Activated B cell treated with CpG ODN at 0.5 μM for 24 hours (primary cell): Measurements from ENCODE around the gene KYAT1. TPM values are rescaled to one million over a fixed set of nuclear protein-coding genes. Genes with fewer than 3 reads are reported as not detected.

Experiments used
- ATAC-seq: fragments of 200-7000 bp; cut with Tn5 transposase; one replicate; pipeline ENCODE4 v1.10.0; 2021; ENCODE audit warnings: low read depth, mild to moderate bottlenecking, moderate library complexity
- CTCF ChIA-PET: fragments of 350-600 bp; sonication (Branson Sonifier 250); formaldehyde crosslinking; loops from one replicate; lab custom pipeline; 2021; ENCODE audit warnings: antibody characterized with exemption; lab: Charles Lee
- POLR2A ChIA-PET: fragments of 350-600 bp; sonication (Branson Sonifier 250); formaldehyde crosslinking; loops from one replicate; lab custom pipeline; 2021; ENCODE audit warnings: antibody characterized with exemption; lab: Charles Lee
- DNase-seq: peaks from one replicate; pipeline ENCODE4 v3.0.0; 2022
- H3K27ac Mint-ChIP-seq: one replicate; pipeline ENCODE4 v1.8.0; 2020; ENCODE audit warnings: mixed read lengths
- H3K27me3 Mint-ChIP-seq: one replicate; pipeline ENCODE4 v1.8.0; 2021; ENCODE audit warnings: mixed read lengths
- H3K36me3 Mint-ChIP-seq: one replicate; pipeline ENCODE4 v1.8.0; 2021; ENCODE audit warnings: low read depth, mixed read lengths
- H3K4me1 Mint-ChIP-seq: one replicate; pipeline ENCODE4 v1.8.0; 2021; ENCODE audit warnings: mixed read lengths
- H3K4me3 Mint-ChIP-seq: one replicate; pipeline ENCODE4 v1.8.0; 2020; ENCODE audit warnings: mild to moderate bottlenecking, mixed read lengths
- H3K9me3 Mint-ChIP-seq: one replicate; pipeline ENCODE4 v1.8.0; 2020; ENCODE audit warnings: mixed read lengths
- intact Hi-C: fragments of 100-400 bp; cut with micrococcal nuclease; formaldehyde crosslinking; loops from one replicate; pipeline ENCODE4 v1.15.1; 2024
- total RNA-seq: library from RNA; stranded (reverse); gene quantifications from 2 replicates; pipeline ENCODE4 v1.2.3, GENCODE V29; 2022
- TF ChIP-seq, protein P1 (sequence below): fragments of 200-600 bp; IDR thresholded peaks from one replicate; pipeline ENCODE4 v1.8.0; 2022; ENCODE audit warnings: antibody characterized with exemption, mild to moderate bottlenecking

Gene KYAT1
- total RNA-seq, 1 donor from 2014 or later = 4.3 TPM

DNA sequence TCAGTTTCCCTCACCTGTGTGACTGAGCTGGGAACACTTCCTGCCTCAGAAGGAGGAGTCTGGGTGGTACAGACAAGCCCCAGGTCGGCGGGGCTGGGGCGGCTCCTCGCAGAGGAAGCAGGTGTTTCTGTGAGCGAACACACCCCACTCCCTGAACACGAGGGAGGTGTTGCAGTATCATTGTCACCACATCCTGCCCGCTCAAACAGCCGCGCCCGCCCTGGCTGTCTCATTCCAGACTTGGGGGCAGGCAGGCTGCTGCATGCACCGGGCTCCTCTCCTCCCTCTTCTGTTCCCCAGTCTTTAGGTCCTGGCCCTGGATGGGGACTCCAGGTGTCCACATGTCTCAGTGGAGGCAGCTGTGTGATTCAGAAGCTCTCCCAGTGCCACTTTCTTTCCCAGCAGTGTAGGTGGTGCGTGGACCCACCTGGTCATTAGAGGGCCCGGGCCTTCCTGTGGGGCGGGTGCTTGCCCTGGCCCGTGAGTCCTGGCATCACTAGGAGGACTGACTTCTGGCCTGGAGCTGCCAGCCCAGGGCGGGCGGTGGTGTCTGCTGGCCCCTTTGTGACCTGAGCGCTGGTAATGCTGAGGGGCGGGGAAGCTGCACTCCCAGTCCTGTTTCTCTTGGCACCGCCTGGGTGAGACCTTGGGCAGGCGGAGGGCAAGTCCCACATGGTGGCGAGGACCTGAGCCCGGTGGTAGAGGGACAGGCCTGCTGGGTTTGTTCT, 20.8 kb upstream of the KYAT1 start:
- Mint-ChIP-seq H3K27me3 (no peaks in the 10 kb centered on the region), H3K9me3 (no peaks in the 10 kb centered on the region), H3K27ac (peak overlapping the region; percentile 95), H3K4me3 (peak overlapping the region; percentile 64), H3K4me1 (peaks cover 48% of the 10 kb centered on the region), H3K36me3 (peaks cover 8% of the 10 kb centered on the region)
- CTCF ChIA-PET = no interaction called here
- ATAC-seq (peak; percentile 96), DNase-seq (peak; percentile 56)
- POLR2A ChIA-PET = interaction anchor here (0.6 to 1.4 kb wide), 6 partner anchors 9 to 249 kb away, joined by 3 to 4 read pairs (median 3); partner anchors contain the start of genes ENDOG, KYAT1 and PHYHD1
- TF ChIP-seq, protein P1, sequence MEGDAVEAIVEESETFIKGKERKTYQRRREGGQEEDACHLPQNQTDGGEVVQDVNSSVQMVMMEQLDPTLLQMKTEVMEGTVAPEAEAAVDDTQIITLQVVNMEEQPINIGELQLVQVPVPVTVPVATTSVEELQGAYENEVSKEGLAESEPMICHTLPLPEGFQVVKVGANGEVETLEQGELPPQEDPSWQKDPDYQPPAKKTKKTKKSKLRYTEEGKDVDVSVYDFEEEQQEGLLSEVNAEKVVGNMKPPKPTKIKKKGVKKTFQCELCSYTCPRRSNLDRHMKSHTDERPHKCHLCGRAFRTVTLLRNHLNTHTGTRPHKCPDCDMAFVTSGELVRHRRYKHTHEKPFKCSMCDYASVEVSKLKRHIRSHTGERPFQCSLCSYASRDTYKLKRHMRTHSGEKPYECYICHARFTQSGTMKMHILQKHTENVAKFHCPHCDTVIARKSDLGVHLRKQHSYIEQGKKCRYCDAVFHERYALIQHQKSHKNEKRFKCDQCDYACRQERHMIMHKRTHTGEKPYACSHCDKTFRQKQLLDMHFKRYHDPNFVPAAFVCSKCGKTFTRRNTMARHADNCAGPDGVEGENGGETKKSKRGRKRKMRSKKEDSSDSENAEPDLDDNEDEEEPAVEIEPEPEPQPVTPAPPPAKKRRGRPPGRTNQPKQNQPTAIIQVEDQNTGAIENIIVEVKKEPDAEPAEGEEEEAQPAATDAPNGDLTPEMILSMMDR = no peak
- intact Hi-C loops = loop anchor here (1.0 to 2.0 kb wide), 2 partner anchors 20 to 40 kb away; partner anchors contain the start of gene LRRC8A

DNA sequence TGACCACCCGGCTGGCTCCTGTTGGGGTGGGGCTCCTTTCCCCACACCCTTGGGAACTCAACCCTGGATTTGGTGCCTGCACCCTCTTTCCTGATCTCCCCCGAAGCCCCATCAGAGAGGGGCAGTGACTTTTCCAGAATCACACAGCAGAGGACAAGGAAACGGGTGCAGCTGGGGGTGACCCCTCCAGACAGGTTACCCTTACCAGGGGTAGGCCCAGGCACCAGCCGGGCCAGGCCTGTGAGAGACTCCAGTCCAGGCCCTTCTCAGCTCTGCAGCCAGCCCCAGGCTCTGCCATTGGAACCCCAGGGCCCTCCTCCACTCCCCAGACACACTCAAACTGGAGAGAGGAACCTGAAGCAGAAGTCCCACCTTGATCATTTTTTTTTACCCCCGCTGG, 20.1 kb upstream of the KYAT1 start:
- H3K4me1 Mint-ChIP-seq = peaks cover 48% of the 10 kb centered on the region
- no peaks in the 10 kb centered on the region for H3K27me3 Mint-ChIP-seq
- DNase-seq (no peak), ATAC-seq (no peak)
- intact Hi-C loops = loop anchor here (1.0 to 2.0 kb wide), 2 partner anchors 20 to 39 kb away; partner anchors contain the start of gene LRRC8A
- TF ChIP-seq, protein P1 = no peak
- POLR2A ChIA-PET = interaction anchor here (0.6 to 1.4 kb wide), 3 partner anchors 8 to 115 kb away, joined by 3 to 4 read pairs (median 4); partner anchors contain the start of gene KYAT1
- H3K4me3 Mint-ChIP-seq = peak overlapping the region; percentile 64
- H3K27ac Mint-ChIP-seq = peak overlapping the region; percentile 95
- peaks cover 6% of the 10 kb centered on the region for H3K36me3 Mint-ChIP-seq
- CTCF ChIA-PET = interaction anchor here (0.7 kb wide), 1 partner anchor 141 kb away, joined by 4 read pairs; no protein-coding TSS in a partner anchor
- H3K9me3 Mint-ChIP-seq = no peaks in the 10 kb centered on the region

- ATAC-seq (no peak), DNase-seq (no peak)
- TF ChIP-seq, protein P1 = no peak
- Mint-ChIP-seq H3K27ac (peak overlapping the region; percentile 95), H3K36me3 (peaks cover 8% of the 10 kb centered on the region), H3K4me3 (no peak overlapping the region), H3K4me1 (peaks cover 48% of the 10 kb centered on the region), H3K9me3 (no peaks in the 10 kb centered on the region), H3K27me3 (no peaks in the 10 kb centered on the region)
- CTCF ChIA-PET = interaction anchor here (0.7 kb wide), 1 partner anchor 141 kb away, joined by 4 read pairs; no protein-coding TSS in a partner anchor
- intact Hi-C loops = no loop called here
- POLR2A ChIA-PET = interaction anchor here (0.6 to 1.4 kb wide), 3 partner anchors 8 to 115 kb away, joined by 3 to 4 read pairs (median 4); partner anchors contain the start of gene KYAT1
Observed at GRCh38 chr9:128901379-128901778, 19.6 kb upstream of the KYAT1 start.

GRCh38 chr9:128899566-128900322, 18.0 kb upstream of the KYAT1 start:
- no peak overlapping the region for H3K4me3 Mint-ChIP-seq
- ATAC-seq (no peak), DNase-seq (no peak)
- peak overlapping the region; percentile 84 for H3K27ac Mint-ChIP-seq
- CTCF ChIA-PET = no interaction called here
- no peaks in the 10 kb centered on the region for H3K27me3 Mint-ChIP-seq
- peaks cover 22% of the 10 kb centered on the region for H3K36me3 Mint-ChIP-seq
- H3K9me3 Mint-ChIP-seq = no peaks in the 10 kb centered on the region
- POLR2A ChIA-PET = no interaction called here
- intact Hi-C loops = no loop called here
- H3K4me1 Mint-ChIP-seq = peaks cover 60% of the 10 kb centered on the region
- TF ChIP-seq, protein P1 = no peak
